ENCODE results near the gene TECPR2. TPM values are rescaled to one million over a fixed set of nuclear protein-coding genes. Genes with fewer than 3 reads are reported as not detected.

Gene TECPR2
- total and polyA plus RNA-seq, 10 donors, result 1.1 to 46.6 (median 26.7) TPM

DNA sequence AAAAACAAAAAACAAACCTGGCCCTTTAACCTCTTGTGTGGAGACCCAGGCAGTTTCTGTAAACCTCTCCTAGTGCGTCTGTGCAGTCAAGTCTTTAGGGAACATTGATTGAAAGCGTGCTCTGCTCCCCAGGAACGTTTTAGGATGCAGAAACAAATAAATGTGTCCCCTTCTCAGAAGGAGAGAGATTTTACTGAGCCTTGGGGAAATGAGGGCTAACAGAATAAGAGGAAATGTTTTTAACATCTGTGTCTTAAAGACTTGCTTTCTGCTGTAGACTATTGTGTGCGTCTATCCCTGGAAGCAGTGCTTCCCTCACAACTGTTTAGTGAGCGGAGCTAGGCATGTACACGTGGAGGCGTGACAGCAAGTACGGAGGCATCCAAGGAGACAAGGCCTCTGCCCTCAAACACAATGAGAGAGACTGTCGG, 54.3 kb downstream of the TECPR2 start:
- no peaks in the 10 kb centered on the region for H3K27me3 ChIP-seq (replicated peaks in 1 of 7)
- peaks cover 0 to 97% (median 14%) of the 10 kb centered on the region in 6 donors for H3K36me3 ChIP-seq
- intact Hi-C loops (cut with DNase I; ENCODE audit: low total_unique reads), result no loop called here
- no peaks in the 10 kb centered on the region for H3K4me1 ChIP-seq
- WGBS, 5 donors, result 89 to 93% (median 91%) methylated on average over 9 of the region's 9 CpGs
- H3K4me3 ChIP-seq, result no peak overlapping the region
- no peak for DNase-seq
- no peak overlapping the region for H3K27ac ChIP-seq
- TF ChIP-seq, protein P1, sequence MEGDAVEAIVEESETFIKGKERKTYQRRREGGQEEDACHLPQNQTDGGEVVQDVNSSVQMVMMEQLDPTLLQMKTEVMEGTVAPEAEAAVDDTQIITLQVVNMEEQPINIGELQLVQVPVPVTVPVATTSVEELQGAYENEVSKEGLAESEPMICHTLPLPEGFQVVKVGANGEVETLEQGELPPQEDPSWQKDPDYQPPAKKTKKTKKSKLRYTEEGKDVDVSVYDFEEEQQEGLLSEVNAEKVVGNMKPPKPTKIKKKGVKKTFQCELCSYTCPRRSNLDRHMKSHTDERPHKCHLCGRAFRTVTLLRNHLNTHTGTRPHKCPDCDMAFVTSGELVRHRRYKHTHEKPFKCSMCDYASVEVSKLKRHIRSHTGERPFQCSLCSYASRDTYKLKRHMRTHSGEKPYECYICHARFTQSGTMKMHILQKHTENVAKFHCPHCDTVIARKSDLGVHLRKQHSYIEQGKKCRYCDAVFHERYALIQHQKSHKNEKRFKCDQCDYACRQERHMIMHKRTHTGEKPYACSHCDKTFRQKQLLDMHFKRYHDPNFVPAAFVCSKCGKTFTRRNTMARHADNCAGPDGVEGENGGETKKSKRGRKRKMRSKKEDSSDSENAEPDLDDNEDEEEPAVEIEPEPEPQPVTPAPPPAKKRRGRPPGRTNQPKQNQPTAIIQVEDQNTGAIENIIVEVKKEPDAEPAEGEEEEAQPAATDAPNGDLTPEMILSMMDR (IDR thresholded peaks at IDR 0.05 in 8 of 11, conservative IDR thresholded peaks at IDR 0.05 in 3 of 11), result no peak
- no peak for TF ChIP-seq POLR2A (IDR thresholded peaks at IDR 0.05)
- TF ChIP-seq POLR2AphosphoS5 (IDR thresholded peaks at IDR 0.05), result no peak
- H3K9me3 ChIP-seq, result no peaks in the 10 kb centered on the region

DNA sequence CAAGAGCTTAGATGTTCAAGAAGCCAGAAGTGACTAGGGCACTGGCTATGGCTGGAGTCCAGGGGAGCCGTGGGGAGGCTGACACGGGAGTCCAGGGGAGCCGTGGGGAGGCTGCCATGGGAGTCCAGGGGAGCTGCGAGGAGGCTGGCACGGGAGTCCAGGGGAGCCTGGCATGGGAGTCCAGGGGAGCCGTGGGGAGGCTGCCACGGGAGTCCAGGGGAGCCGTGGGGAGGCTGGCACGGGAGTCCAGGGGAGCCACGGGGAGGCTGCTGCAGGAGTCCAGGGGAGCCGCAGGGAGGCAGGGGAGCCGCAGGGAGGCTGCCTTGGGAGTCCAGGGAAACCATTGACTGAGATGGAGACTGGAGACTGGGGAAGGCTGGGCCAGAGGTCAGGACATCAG, 54.9 kb downstream of the TECPR2 start:
- TF ChIP-seq POLR2A (IDR thresholded peaks at IDR 0.05) (no peak), POLR2AphosphoS5 (IDR thresholded peaks at IDR 0.05) (no peak)
- TF ChIP-seq, protein P1 (IDR thresholded peaks at IDR 0.05 in 8 of 11, conservative IDR thresholded peaks at IDR 0.05 in 3 of 11), result no peak
- Histone ChIP-seq H3K36me3 (peaks cover 0 to 98% (median 14%) of the 10 kb centered on the region in 6 donors), H3K9me3 (no peaks in the 10 kb centered on the region), H3K4me1 (no peaks in the 10 kb centered on the region), H3K27me3 (replicated peaks in 1 of 7) (no peaks in the 10 kb centered on the region), H3K4me3 (no peak overlapping the region), H3K27ac (no peak overlapping the region)
- WGBS, 5 donors, result 91 to 96% (median 96%) methylated on average over 9 to 12 of the region's 12 CpGs
- DNase-seq, result no peak
- intact Hi-C loops (cut with DNase I; ENCODE audit: low total_unique reads), result no loop called here

DNA sequence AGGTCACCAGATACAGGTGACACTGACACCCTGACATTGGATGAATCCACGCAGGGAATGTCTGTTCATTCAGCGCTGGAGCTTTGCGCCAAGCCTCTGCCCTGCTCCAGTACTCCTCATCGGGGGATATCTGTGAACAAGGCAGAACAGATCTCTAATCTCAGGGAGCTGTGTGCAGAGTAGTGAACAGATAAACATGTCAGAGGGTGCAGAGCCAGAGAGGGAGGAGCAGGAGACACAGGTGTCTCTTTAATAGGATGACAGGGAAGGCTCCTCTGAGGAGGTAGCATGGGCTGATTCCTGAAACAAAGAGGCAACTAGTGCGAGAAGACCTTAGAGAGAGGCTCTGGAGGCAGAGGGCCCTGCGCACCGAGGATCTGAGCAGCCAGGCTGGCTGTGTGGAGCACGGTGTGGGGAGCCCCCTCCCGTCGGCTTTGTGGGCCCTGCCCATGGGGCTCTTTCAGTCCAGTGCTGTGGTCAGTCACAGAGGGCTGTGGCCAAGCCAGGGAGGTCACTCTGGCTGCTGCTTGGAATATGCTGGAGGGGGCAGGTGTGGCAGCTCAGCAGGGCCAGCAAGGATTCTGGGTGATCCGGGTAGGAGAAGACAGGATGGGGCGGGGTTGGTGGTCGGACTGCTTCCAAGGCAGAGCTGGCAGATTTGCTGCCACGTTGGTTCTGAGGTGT, 55.6 kb downstream of the TECPR2 start:
- H3K27me3 ChIP-seq (replicated peaks in 1 of 7), result no peaks in the 10 kb centered on the region
- 89 to 96% (median 93%) methylated on average over 14 of the region's 14 CpGs for WGBS, 5 donors
- no peak for DNase-seq
- intact Hi-C loops (cut with DNase I; ENCODE audit: low total_unique reads), result no loop called here
- H3K36me3 ChIP-seq, result peaks cover 0 to 98% (median 14%) of the 10 kb centered on the region in 6 donors
- no peaks in the 10 kb centered on the region for H3K9me3 ChIP-seq
- no peak for TF ChIP-seq POLR2A (IDR thresholded peaks at IDR 0.05)
- TF ChIP-seq POLR2AphosphoS5 (IDR thresholded peaks at IDR 0.05), result no peak
- TF ChIP-seq, protein P1 (IDR thresholded peaks at IDR 0.05 in 8 of 11, conservative IDR thresholded peaks at IDR 0.05 in 3 of 11), result no peak
- no peak overlapping the region for H3K27ac ChIP-seq
- no peak overlapping the region for H3K4me3 ChIP-seq
- H3K4me1 ChIP-seq, result no peaks in the 10 kb centered on the region

DNA sequence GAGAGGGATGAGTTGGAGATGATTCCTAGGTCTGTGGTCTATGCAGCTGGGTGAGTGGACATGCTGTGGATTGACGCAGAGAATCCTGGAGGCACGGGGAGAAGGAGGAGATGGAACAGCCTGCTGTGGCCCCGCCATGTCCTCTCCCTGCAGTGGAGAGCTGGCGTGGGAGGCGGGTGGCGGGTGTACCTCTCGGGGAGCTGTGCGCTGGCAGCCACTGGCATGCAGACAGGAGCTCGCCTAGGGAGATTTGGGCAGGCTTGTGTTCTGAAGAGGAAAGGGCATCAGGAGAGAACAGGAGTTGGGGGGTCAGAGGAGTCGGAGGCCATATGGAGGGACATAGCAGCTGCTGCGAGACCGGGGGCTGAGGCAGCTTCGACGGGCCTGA, 56.1 kb downstream of the TECPR2 start:
- no peak for DNase-seq

More for the DNA sequence above, 56.1 kb downstream of the TECPR2 start:
- H3K27ac ChIP-seq, result no peak overlapping the region
- H3K36me3 ChIP-seq, result peaks cover 0 to 98% (median 14%) of the 10 kb centered on the region in 6 donors
- intact Hi-C loops (cut with DNase I; ENCODE audit: low total_unique reads), result no loop called here
- TF ChIP-seq, protein P1 (IDR thresholded peaks at IDR 0.05 in 8 of 11, conservative IDR thresholded peaks at IDR 0.05 in 3 of 11), result no peak
- TF ChIP-seq POLR2A (IDR thresholded peaks at IDR 0.05), result no peak
- no peak for TF ChIP-seq POLR2AphosphoS5 (IDR thresholded peaks at IDR 0.05)
- H3K9me3 ChIP-seq, result no peaks in the 10 kb centered on the region
- no peak overlapping the region for H3K4me3 ChIP-seq
- H3K4me1 ChIP-seq, result no peaks in the 10 kb centered on the region
- H3K27me3 ChIP-seq (replicated peaks in 1 of 7), result no peaks in the 10 kb centered on the region
- WGBS, 5 donors, result 92 to 95% (median 93%) methylated on average over 14 of the region's 14 CpGs

All from spleen (tissue), 11 donors.